Upper lobe of left lung (tissue), 4 donors: ENCODE measurements around the gene IL6R.

Experiments
- CTCF ChIP-seq, 6 experiments: fragments of 450-650 bp in 4 of 6; fragments of 200-600 bp in 2 of 6; sonication (generic) in 2 of 6; IDR thresholded peaks; one replicate each; pipeline ENCODE4 v1.5.1; 2016 to 2019; ENCODE audit warnings: antibody characterized with exemption in 6 of 6
- POLR2AphosphoS5 ChIP-seq, 2 donors: sonication (generic); formaldehyde crosslinking; IDR thresholded peaks; one replicate each; pipeline ENCODE4 v1.5.1; 2017; ENCODE audit warnings: antibody characterized with exemption in 2 of 2

- TF ChIP-seq CTCF (IDR thresholded peaks at IDR 0.05) = no peak
- no peak for TF ChIP-seq POLR2AphosphoS5 (IDR thresholded peaks at IDR 0.05)
Observed at GRCh38 chr1:154403983-154404382, 1.2 kb upstream of the IL6R start.
